Measurements from ENCODE around the gene SLC37A3.
"Not testable (repeated sequence)": the region's sequence is repeated elsewhere in the genome, so short reads cannot be mapped to it uniquely, and the experiment has no call there.

The SLC37A3 gene

DNA sequence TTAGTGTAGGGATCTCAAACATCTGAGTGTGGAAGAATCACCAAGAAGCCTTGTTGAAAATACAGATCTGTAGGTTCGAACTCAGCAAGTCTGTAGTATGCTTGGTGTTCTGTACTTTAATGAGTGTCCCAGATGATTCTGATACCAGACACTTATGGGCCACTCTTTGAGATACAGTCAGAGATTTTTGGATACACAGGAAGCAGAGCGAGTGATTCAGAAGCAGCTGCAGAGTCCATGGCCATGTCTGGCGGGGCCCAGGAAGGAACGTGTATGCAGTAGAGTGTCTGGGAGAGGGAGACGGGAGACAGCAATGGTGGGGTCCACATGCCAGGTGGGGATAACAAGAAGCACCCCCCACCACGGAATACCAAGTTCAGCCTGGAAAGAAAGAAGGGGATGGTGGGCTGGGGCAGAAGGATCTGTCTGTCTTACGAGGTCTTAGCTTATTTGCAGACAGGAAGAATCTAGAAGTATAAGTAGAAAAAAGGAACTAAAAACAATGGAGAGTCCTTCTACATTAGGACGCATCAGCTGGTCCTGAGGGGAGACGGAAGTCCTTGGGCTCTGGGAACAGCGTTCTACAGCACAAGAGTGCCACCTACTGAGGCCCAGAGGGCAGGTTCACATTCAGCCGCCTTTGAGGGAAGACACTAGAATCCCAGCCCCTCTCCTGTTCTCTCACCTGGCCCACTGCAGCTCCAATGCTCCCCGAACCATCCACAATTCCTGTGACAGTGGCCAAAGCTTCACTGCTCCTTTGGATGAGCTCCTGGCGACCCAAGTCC lies 55.4 kb downstream of the SLC37A3 start:
- DNase-seq: peak; percentile 25

DNA sequence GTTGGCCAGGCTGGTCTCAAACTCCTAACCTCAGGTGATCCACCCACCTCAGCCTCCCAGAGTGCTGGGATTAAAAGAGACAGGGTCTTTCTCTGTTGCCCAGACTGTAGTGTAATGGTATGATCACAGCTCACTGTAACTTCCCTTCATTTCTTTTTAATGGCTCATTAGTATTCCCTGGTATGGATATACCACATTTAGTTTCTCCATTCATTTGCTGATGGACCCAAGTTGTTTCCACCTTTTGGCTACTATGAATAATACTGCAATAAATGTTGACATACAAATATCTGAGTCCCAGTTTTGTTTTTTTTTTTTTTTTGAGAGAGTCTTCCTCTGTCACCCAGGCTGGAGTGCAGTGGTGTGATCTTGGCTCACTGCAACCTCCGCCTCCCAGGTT lies 59.4 kb downstream of the SLC37A3 start:
- DNase-seq: not testable (repeated sequence)

DNA sequence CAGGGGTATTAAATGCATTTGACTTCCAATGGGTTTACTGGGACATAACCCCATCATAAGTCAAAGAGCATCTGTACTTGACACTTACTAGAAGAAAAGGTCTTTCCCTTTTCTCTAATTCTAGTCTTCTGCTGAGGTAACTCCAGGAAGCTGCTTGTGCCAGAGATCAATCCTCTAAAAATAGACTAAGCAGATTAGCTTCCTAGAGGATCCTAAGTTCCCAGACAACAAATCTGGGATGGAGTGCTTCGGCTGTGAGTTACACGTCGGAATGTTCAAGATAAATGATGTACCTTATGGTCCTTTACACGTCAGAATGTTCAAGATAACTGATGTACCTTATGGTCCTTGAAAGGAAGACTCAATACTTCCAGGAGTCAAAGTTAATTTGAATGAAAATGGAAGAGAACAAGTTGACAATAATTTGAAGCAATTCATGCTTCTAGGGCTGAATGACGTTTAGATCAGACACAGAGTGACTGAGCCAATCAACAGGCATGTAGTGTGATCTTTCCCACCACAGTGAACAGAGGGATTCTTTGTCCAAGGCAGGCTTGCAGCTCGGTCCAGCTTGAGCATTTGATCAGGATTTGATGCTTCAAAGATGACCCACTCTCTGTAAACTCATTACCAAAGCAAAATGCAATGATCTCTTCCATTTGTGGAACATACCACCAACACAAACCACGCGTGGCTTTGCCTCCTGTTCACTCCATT lies 63.8 kb downstream of the SLC37A3 start:
- DNase-seq: no peak

DNA sequence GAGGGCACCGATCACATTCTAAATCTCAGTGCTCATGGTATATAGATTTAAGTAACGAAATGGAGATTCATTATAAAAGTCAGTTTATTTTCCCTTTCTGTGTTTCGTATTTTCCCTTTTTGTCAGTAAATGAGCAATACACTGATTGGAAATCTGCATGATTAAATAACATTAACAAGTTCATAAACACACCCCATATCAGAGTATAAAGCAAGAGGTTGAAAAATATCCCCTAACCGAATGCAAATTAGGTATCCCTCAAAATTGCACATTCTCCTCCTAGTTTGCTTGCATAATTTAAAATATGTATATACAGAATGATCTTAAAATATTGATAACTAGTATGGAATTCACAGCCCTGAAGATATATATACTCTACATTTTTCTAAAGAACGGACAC lies 64.6 kb downstream of the SLC37A3 start:
- DNase-seq: no peak

DNA sequence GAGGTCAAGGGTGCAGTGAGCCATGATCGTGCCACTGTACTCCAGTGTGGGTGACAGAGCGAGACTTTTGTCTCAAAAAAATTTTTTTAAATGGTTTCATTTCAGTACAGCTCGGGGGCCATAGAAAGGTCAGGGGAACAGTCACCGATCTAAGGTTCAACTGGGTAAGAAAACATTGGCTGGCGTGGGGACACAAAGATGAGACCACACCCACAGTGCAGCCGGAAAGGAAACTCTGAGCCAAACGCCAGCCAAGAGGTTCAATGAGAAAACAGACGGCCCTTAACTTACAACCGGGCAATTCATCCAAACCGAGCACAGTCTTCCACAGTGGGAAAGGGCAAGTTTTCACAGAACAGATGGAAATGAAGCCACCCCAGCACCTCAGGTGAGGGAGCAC lies 65.1 kb downstream of the SLC37A3 start:
- DNase-seq: no peak

DNA sequence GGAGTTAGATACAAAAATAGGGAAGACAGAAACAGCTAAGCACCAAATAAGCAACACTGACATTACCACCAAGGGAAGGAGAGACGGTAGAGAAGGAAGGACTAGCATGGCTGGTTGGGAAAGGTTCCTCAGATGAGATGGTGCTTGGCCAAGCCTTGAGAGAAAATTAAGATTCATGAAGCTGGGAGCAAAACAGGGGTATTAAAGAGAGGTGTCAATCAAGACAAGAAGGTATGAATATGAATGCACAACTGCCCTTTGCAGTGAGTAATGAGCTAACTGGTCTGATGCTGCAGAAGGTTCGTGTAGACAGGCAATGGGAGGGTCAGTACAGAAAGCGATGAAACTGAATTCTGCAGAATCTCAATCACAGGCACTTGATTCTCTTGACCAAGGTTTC lies 67.7 kb downstream of the SLC37A3 start:
- DNase-seq: no peak

DNA sequence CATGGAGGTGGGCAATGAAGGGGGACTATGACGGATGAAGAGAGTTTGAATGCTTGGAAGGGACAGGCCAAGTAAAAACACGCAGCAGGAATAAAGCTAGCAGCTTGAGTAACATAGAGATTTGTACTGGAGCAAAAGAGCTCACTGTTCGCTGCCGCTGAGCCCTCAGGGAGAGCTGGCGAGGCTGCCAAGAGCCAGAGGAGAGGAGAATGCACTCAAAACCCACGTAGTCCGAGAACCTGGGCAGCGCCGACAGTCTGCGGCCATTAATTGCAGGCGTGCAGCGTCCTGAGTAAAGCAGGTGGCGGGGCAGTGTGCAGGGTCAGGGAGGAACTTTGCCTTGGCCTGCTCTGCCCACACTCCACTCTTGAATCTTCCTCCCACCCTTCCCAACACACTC lies 68.2 kb downstream of the SLC37A3 start:
- DNase-seq: no peak

DNA sequence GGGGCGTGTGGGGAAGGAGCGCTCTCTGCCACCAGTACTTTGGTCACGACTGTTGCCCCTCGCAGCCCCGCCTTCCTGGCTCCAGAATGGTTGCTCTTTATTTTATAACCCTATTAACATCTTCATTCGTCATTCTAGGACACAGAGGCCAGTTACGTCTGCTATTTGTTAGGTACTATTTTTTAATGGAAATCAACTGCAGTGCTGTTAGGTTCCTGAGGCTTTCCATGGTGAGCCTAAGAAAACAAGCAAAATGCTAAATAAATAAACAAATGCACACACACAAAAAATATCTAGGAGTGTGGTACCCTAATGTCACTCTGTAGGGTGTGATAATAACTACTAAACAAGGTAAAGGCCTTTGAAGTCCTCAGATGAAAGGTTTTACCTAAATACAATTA lies 71.1 kb downstream of the SLC37A3 start:
- no peak for DNase-seq

DNA sequence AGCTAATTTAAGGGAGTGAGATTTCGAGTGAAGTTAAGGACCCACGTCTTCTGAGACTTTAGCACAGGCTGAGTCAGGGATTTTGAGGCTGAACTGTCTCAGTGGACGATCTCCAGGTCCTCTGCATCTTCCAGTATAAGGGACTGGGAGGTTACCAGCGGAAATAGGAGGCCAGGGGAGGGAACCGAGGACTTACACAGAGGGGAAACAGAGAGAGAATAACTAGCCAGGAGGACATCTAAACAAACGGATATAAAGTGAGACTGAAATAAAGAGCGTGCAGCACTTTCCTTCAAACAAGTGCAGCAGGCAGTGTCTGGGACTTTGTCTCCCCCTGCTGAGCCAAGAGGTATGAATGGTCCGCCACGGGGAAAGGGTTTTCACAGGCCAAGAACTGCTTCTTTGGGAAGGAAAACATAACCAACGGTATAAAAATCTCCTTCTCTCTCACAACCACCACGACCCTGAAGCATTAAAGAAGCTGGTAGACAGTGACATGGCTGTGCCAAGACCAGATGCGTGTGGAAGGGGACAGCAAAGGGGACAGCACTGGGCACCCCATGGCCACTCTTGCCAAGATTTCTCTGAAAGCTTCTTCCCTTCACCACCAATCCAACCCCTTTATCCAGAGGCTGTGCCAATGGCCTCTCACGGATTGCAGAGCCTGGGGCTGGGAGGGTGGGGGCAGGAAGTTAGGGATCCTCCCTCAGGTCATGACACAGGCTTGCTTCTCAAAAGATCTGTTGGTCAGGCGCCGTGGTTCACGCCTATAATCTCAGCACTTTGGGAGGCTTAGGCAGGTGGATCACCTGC lies 72.0 kb downstream of the SLC37A3 start:
- no peak for DNase-seq

DNA sequence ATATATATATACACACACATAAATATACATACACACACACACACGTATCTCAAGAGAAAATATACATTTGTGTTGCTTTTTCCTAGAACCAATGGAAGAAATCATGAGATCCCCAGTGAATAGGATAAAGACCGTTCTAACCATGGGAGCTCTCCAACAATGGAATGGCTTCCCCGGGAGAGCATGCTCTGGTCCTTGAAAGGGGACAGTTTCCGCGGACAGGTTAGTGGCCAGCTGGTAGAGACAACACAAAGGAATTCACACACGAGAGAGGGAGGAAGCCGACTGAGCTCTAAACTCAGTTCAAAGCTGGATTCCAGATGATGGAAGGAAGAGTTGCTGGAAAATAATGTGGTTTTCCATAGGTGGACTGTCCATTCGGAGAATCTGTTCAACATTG lies 72.7 kb downstream of the SLC37A3 start:
- no peak for DNase-seq

DNA sequence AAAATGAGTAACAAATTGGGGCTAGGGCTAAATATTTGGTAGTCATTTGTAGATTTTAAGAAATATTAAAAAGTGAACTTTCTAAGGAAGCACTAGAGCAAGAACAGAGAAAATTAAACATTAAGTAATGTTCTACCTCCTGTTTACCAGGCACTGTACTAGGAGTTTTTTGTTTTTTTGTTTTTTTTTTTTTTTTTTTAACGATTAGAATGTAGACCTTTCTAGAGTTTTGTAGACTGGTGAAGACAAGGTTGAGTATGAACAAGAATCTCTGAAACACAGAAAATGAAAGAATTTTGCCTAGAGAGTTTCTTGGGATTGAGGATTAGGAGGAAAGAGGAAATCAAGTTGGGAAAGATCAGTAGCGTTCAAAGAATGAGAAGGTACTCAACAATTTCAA lies 73.6 kb downstream of the SLC37A3 start:
- no peak for DNase-seq

DNA sequence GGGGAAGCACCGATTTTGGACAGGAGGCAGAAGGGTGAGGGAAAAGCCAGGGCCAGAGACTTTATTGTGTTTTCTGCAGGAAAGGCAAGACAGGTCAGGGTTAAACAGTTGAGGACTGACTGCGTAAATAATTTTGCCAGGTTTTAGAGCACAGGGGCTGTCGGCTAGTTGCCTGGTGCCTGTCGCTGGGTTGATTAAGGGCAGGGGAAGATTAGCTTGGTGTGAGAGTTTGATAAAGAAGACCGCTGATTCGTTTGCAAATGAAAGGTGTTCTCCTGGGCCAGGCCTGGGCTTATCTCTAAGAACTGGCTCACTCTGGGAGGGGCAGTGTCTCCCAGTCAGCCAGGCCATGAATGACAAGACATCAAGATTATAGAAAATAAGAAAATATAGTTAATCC lies 75.6 kb downstream of the SLC37A3 start:
- no peak for DNase-seq

DNA sequence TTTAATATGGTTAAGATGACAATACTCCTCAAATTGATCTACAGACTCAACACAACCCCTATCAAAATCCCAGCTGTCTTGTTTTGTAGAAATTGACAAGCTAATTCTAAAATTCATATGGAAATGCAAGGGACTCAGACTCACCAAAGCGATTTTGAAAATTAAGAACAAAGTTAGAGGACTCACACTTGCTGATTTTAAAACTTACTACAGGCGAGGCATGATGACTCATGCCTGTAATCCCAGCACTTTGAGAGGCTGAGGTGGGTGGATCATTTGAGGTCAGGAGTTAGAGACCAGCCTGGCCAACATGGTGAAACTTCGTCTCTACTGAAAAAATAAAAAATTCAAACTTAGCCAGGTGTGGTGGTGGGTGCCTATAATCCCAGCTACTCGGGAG lies 78.3 kb downstream of the SLC37A3 start:
- DNase-seq: not testable (repeated sequence)

DNA sequence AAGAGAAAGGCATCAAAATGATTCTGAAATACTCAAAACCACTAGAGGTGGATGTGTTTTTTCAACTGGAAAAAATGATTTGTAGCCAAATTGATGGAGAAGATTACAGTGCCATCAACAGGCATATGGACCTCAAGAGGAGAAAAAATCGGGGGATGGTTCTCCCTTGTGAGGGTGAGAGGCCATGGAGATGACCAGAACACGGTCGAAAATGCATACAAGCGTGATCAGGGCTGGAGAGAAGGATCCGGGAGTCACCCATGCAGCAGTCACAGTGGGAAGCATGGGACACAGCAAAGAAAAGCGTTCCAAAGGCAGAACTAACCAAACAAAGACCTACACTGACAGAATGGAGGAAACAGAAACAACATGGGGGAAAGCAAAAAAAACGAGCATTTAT lies 80.3 kb downstream of the SLC37A3 start:
- no peak for DNase-seq

DNA sequence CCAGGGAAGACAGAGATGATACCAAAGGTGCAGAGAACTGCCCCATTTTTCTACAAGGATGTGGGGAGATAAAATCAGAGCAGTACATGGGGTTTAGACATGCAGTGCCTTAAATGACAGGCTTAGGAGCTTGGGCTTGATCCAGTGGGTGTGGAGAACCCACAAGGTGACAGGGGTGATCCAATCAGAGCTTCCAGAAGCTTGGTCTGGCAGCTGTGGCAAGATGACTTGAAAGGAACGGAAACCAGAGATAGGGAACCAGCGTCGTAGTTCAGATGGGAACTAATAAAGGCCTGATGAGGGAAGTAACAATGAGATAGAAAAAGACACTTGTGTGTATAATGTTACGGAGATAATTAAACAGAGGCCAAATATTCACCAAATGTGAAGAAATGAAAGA lies 80.7 kb downstream of the SLC37A3 start:
- no peak for DNase-seq

DNA sequence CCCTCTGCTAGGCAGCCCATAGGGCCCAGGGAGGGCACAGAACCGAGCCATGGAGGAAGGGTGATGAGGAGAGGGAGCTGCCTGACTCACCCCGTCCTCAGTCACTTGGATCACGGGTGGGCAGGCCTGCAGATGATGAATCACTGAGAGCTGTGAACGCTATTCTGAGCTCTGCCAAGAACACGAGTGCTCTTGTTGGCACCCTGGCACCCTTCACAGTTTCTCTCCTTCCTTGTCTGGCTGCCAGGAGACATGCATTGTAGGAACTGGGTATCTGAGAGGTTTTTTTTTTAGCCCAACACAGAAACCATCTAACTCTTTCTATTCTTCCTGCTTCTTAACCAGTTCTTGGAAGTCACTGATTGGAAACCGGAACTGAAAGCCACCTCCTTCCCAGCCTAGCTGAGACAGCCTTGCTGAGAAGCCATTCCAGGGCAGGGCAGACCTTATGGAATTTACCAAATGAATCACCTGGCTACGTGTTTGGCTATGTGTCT lies 82.1 kb downstream of the SLC37A3 start:
- no peak for DNase-seq

DNA sequence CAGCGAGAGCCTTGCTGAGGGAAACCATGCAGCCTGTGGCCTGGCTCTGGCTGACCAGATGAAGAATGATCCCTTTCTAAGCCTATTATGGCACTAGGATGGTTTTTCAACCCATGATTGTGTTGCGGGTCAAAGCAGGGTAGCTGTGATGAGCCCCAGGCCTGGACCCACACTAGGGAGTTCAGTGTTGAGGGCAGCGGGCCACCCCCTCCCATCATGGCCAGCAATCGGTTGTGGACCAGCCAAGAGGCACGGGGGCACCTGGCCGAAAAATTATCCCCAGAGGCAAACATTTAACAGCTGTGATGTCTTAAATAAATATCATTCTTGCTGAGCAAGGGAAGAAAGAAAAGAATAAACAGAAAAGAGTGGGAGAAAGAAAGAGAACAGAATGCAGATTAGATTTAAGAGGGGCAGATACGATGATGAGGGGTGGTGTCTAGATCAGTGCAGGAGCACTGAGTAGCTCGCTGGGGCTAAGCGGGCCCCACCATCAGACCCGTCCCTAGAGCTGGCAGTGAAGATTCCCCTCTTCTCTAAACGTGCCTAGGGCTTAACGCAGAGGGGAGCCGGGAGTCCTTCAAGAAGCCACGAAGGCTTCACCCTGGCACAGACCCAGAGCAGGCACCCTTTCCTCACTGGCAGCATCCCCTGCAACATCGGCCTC lies 82.7 kb downstream of the SLC37A3 start:
- no peak for DNase-seq

DNA sequence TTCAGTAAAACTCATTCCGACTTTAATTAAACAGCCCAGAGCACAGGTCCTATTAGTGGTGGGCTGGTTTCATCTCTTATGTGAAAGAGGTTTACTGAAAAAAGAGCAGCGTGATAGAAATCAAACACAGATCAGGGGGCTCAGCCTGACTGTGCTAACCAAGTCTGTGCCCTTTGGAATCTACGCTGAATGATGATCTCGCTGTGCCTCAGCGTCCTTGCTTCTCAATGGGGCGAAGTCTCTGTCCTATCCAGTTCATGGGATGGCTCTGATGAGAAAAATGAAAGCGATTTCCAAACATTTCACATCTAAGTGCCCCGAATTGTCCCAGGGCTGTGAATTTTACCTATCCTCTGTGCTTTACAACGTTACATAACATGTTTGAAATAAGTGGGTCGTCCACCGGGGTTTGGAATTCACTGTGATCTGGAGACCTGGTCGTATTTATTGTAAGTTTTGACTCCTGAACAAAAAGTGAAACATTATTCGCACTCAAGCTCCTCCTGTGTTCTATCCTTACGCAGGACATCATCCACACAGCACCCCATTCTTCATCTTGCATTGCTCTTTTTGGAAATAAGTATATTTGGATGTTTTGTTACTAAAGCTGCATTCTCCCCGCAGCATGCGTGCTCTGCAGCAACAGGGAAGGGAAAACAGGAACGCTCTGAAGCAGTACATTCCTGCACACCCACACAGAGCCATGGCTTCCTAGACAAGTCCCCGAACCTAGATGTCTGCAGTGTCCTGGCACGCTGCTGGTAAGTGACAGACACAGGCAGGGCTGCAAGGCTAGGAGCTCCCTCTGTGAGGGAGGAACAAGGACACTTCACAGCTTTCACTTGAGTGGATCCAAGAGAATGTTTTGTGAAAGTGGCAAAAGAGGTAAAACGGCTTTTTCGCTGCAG lies 83.5 kb downstream of the SLC37A3 start:
- no peak for DNase-seq

DNA sequence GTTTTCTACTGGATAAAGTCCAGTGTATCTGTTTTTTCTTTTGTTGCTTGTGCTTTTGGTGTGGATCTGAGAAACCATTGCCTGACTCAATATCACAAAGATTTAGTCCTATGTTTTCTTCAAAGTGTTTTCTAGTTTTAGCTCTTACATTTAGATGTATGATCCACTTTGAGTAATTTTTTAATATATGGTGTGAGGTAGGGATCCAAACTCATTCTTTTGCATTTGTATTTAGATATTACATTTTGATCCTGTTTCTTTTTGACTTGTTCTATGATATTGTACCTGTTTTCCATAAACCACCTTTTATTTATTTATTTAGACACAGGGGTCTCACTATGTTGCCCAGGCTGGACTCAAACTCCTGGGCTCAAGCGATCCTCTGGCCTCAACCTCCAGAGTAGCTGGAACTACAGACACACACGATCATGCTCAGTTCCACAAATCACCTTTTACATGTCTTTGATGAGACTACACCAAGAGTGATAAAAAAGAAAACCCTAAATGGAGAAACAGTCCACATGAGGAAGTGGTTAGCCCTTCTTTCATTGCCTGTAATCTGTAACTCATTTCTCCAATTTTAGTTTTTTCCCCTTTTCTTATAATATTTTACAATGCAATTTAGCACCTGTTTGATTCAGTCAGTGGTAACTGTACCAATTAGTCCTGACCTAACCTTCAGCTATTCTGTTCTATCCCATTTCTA lies 86.0 kb downstream of the SLC37A3 start:
- DNase-seq: no peak

DNA sequence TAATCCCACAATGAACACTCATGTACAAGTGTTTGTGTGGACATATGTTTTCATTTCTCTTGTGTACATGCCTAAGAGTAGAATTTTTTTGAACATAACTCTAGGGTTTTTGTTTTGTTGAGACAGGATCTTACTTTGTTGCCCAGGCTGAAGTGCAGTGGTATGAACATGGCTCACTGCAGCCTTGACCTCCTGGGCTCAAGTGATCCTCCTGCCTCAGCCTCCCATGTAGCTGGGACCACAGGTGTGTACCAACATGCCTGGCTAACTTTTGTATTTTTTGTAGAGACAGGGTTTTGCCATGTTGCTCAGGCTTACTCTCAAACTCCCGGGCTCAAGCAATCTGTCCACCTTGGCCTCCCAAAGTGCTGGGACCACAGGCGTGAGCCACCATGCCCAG lies 87.2 kb downstream of the SLC37A3 start:
- DNase-seq: not testable (repeated sequence)

DNA sequence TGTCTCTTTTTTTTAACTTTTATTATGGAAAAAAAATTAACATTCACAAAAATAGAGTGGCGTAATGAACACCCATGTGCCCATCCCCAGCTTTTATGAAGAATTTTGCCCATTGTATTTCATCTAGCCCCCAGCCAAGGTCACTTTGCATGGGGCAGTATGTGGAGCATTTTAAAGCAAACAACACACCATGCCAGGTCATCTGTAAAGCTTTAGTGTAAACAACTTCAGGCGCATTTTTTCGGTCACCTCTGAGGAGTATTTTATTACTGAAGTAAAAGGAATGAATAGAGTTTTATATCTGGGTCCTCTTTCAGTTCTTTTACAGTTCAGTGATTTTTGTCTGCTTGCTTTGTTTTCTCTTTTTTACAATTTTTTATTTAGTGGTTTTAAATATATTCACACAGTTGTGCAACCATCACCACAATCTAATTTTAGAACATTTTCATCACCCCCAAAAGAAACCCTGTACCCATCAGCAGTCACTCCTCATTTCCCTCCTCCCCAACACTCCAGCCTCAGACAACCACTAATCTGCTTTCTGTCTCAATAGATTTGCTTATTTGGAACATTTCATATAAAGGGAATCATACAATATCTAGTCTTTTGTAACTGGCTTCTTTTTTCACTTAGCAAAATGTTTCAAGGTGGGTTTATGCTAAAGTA lies 87.9 kb downstream of the SLC37A3 start:
- no peak for DNase-seq
